Measurements from ENCODE around the gene VPS39.

DNA sequence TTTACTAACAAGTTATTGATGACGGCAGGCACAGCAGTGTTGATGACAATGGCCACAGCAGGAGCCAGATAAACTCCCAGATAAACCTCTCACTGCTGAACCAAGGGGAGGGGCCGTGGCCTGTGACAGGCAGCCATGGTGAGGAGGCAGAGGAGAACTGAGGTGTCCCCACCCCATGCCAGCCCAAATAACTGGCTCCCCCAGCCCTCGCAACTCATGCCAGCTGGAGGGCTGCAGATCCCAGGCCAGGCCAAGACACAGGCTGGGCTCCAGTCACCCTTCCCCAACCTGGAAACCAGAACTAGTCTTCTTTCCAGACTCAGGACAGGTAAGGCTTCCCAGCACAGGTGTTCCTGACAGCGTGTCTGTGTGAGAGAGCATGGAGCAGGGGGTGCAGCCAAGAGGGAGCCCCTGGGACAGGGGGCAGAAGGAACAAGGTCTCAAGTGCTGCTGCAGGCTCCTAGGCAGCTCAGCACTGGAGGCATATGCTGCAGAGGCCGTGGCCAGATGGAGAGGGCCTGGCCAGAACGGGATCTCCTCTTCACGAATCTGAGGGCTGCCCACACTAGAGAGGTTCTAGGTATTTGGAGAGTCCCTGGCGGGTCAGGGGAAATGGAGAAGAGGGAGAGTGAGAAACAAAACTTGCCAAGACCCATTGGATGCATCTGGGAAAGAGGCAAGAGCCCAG lies 67.6 kb downstream of the VPS39 start:
- TF ChIP-seq POLR2A (IDR thresholded peaks at IDR 0.05): no peak
- TF ChIP-seq, protein P1, sequence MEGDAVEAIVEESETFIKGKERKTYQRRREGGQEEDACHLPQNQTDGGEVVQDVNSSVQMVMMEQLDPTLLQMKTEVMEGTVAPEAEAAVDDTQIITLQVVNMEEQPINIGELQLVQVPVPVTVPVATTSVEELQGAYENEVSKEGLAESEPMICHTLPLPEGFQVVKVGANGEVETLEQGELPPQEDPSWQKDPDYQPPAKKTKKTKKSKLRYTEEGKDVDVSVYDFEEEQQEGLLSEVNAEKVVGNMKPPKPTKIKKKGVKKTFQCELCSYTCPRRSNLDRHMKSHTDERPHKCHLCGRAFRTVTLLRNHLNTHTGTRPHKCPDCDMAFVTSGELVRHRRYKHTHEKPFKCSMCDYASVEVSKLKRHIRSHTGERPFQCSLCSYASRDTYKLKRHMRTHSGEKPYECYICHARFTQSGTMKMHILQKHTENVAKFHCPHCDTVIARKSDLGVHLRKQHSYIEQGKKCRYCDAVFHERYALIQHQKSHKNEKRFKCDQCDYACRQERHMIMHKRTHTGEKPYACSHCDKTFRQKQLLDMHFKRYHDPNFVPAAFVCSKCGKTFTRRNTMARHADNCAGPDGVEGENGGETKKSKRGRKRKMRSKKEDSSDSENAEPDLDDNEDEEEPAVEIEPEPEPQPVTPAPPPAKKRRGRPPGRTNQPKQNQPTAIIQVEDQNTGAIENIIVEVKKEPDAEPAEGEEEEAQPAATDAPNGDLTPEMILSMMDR (IDR thresholded peaks at IDR 0.05): no peak
